ENCODE data around the gene PDE11A. TPM values are rescaled to one million over a fixed set of nuclear protein-coding genes. Genes with fewer than 3 reads are reported as not detected.

PDE11A gene
- total RNA-seq, 1 donor from 2014 or later, result 2.0 TPM

GRCh38 chr2:177646791-177647190 is 425.8 kb downstream of the PDE11A start:
- H3K27me3 Mint-ChIP-seq, result no peaks in the 10 kb centered on the region
- no peaks in the 10 kb centered on the region for H3K36me3 Mint-ChIP-seq
- H3K27ac Mint-ChIP-seq, result no peak overlapping the region
- H3K4me1 Mint-ChIP-seq (ENCODE audit: unreplicated experiment), result peaks cover 12% of the 10 kb centered on the region
- peaks cover 7% of the 10 kb centered on the region for H3K9me3 Mint-ChIP-seq
- no peak for TF ChIP-seq CTCF (conservative IDR thresholded peaks at IDR 0.05)
- H3K4me3 Mint-ChIP-seq, result no peak overlapping the region
- DNase-seq (ENCODE audit: extremely low spot score, unreplicated experiment), result no peak

GRCh38 chr2:177646241-177646640 is 426.3 kb downstream of the PDE11A start:
- Mint-ChIP-seq H3K27me3 (no peaks in the 10 kb centered on the region), H3K27ac (no peak overlapping the region), H3K4me3 (no peak overlapping the region), H3K9me3 (peaks cover 7% of the 10 kb centered on the region), H3K36me3 (no peaks in the 10 kb centered on the region), H3K4me1 (ENCODE audit: unreplicated experiment) (peaks cover 9% of the 10 kb centered on the region)
- DNase-seq (ENCODE audit: extremely low spot score, unreplicated experiment), result no peak
- no peak for TF ChIP-seq CTCF (conservative IDR thresholded peaks at IDR 0.05)

- DNase-seq (ENCODE audit: extremely low spot score, unreplicated experiment), result no peak
- Mint-ChIP-seq H3K27ac (no peak overlapping the region), H3K4me1 (ENCODE audit: unreplicated experiment) (peaks cover 15% of the 10 kb centered on the region), H3K27me3 (no peaks in the 10 kb centered on the region), H3K4me3 (no peak overlapping the region), H3K9me3 (peaks cover 7% of the 10 kb centered on the region), H3K36me3 (no peaks in the 10 kb centered on the region)
- no peak for TF ChIP-seq CTCF (conservative IDR thresholded peaks at IDR 0.05)
Observed at GRCh38 chr2:177641331-177641730, 431.2 kb downstream of the PDE11A start.

- no peak overlapping the region for H3K27ac Mint-ChIP-seq
- DNase-seq (ENCODE audit: extremely low spot score, unreplicated experiment), result no peak
- TF ChIP-seq CTCF (conservative IDR thresholded peaks at IDR 0.05), result no peak
- H3K27me3 Mint-ChIP-seq, result no peaks in the 10 kb centered on the region
- H3K4me1 Mint-ChIP-seq (ENCODE audit: unreplicated experiment), result peaks cover 15% of the 10 kb centered on the region
- H3K36me3 Mint-ChIP-seq, result no peaks in the 10 kb centered on the region
- H3K4me3 Mint-ChIP-seq, result no peak overlapping the region
- H3K9me3 Mint-ChIP-seq, result peaks cover 7% of the 10 kb centered on the region
Observed at GRCh38 chr2:177640423-177640822, 432.2 kb downstream of the PDE11A start.

GRCh38 chr2:177639262-177639914 is 433.2 kb downstream of the PDE11A start:
- Mint-ChIP-seq H3K36me3 (no peaks in the 10 kb centered on the region), H3K4me1 (ENCODE audit: unreplicated experiment) (peaks cover 15% of the 10 kb centered on the region), H3K9me3 (peaks cover 7% of the 10 kb centered on the region), H3K27me3 (no peaks in the 10 kb centered on the region), H3K4me3 (no peak overlapping the region), H3K27ac (no peak overlapping the region)
- no peak for TF ChIP-seq CTCF (conservative IDR thresholded peaks at IDR 0.05)
- no peak for DNase-seq (ENCODE audit: extremely low spot score, unreplicated experiment)

Data from type B pancreatic cell (in vitro differentiated cells).